Measurements from ENCODE around the gene ANKRD44.

GRCh38 chr2:196939371-196939770 lies 371.2 kb downstream of the ANKRD44 start:
- TF ChIP-seq, protein P1, sequence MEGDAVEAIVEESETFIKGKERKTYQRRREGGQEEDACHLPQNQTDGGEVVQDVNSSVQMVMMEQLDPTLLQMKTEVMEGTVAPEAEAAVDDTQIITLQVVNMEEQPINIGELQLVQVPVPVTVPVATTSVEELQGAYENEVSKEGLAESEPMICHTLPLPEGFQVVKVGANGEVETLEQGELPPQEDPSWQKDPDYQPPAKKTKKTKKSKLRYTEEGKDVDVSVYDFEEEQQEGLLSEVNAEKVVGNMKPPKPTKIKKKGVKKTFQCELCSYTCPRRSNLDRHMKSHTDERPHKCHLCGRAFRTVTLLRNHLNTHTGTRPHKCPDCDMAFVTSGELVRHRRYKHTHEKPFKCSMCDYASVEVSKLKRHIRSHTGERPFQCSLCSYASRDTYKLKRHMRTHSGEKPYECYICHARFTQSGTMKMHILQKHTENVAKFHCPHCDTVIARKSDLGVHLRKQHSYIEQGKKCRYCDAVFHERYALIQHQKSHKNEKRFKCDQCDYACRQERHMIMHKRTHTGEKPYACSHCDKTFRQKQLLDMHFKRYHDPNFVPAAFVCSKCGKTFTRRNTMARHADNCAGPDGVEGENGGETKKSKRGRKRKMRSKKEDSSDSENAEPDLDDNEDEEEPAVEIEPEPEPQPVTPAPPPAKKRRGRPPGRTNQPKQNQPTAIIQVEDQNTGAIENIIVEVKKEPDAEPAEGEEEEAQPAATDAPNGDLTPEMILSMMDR (IDR thresholded peaks at IDR 0.05): no peak
- TF ChIP-seq REST (IDR thresholded peaks at IDR 0.05): no peak

All from A549 (cell line).